NCI-H2227 (cell line): ENCODE results near the gene CHST8.

Experiments used
- DNase-seq: peaks from one replicate; lab custom pipeline; 2025; ENCODE audit not compliant: unreplicated experiment; lab: John Stamatoyannopoulos, UW

The CHST8 gene

GRCh38 chr19:33780746-33781145 lies 159.0 kb downstream of the CHST8 start:
- no peak for DNase-seq

- no peak for DNase-seq
Measured at GRCh38 chr19:33781415-33781935, 159.7 kb downstream of the CHST8 start.

- no peak for DNase-seq
Measured at GRCh38 chr19:33781996-33782395, 160.2 kb downstream of the CHST8 start.

- DNase-seq, result no peak
Measured at GRCh38 chr19:33784432-33784831, 162.7 kb downstream of the CHST8 start.

GRCh38 chr19:33785795-33786194 lies 164.0 kb downstream of the CHST8 start:
- no peak for DNase-seq

GRCh38 chr19:33788676-33789075 lies 166.9 kb downstream of the CHST8 start:
- DNase-seq, result no peak

GRCh38 chr19:33789344-33789743 lies 167.6 kb downstream of the CHST8 start:
- DNase-seq, result no peak

GRCh38 chr19:33794683-33795369 lies 173.1 kb downstream of the CHST8 start:
- peak; percentile 80 for DNase-seq

GRCh38 chr19:33795370-33796163 lies 173.8 kb downstream of the CHST8 start:
- peak; percentile 99 for DNase-seq

- peak; percentile 95 for DNase-seq
Measured at GRCh38 chr19:33796164-33796875, 174.6 kb downstream of the CHST8 start, which contains the start of gene KCTD15. TSS of gene KCTD15 (plus strand) at chr19:33796870. CDS start at chr19:33800455, 3,585 bp downstream.

- DNase-seq, result peak; percentile 86
Measured at GRCh38 chr19:33797802-33798671, 176.3 kb downstream of the CHST8 start.

- no peak for DNase-seq
Measured at GRCh38 chr19:33798681-33799111, 176.9 kb downstream of the CHST8 start.

- no peak for DNase-seq
Measured at GRCh38 chr19:33799476-33799875, 177.7 kb downstream of the CHST8 start.

GRCh38 chr19:33800012-33800680 lies 178.4 kb downstream of the CHST8 start:
- no peak for DNase-seq

- DNase-seq, result no peak
Measured at GRCh38 chr19:33801411-33801810, 179.7 kb downstream of the CHST8 start.

- DNase-seq, result no peak
Measured at GRCh38 chr19:33802001-33802400, 180.2 kb downstream of the CHST8 start.

- no peak for DNase-seq
Measured at GRCh38 chr19:33802801-33803200, 181.0 kb downstream of the CHST8 start.

GRCh38 chr19:33803383-33803782 lies 181.6 kb downstream of the CHST8 start:
- no peak for DNase-seq

- DNase-seq, result no peak
Measured at GRCh38 chr19:33804021-33804799, 182.5 kb downstream of the CHST8 start.
